Vein endothelial cell (primary cell): Measurements from ENCODE around the gene CTIF. TPM values are rescaled to one million over a fixed set of nuclear protein-coding genes. Genes with fewer than 3 reads are reported as not detected.

Experiments
- small RNA-seq: library from RNA; depleted of rRNA; stranded (forward); fragments of <200 nt; gene quantifications from one replicate; pipeline ENCODE3, GENCODE V24; 2012
- total RNA-seq: library from RNA; depleted of rRNA; stranded (reverse); fragments of >200 nt; gene quantifications from 2 replicates; pipeline ENCODE4 v1.2.3, GENCODE V29; 2012

Gene CTIF
- total RNA-seq = 27.0 and 32.3 TPM in 2 replicates

DNA sequence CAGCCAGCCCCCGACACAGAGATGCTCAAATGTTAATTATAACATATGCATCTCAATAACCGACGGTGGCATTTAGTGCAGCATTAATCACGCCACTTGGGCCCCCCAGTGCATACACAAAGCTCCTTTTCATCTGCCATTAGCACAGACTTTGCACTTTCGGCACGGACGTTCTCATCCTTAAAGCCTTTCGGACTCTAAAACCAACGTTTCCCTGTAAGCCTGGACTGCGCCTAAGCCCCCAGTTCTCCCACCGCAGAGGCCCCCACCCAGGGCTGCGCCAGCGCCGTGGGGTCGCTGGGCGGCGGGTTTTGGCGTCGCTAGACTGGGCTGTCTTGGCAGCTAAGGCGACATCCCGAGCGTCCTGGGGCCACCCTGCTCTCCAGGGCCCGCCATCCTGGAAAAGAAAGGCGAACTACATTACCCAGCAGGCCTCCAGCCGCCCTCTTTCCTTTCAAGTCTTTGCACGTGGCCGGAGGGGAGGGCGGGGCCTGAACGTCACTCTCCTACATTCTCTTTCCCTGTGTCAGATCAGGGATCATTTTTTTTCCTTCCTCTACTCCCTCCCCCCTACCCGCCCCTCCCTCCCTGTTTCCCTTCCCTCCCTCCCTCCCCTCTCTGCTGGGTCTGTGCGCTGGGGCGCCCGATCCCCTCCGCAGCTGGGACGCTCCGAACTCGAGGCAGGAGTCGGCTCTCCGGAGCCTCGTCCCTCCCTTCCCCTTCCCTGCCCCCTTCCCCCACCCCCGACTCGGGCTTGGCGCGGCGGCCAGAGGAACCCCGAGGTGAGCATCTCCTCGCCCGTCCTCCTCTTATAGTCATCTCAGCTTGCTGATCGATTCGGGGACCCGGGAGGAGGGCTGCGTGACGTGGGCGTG is at the start of gene CTIF:
TSS of gene CTIF (plus strand) at position 501 of the 875 bp plus-strand sequence. CDS start 80,535 bp downstream, outside the sequence.

Small RNA genes lying within 50 kb of the gene (small RNA-seq; reads per million reads assigned to genes)
- gene MIR4743 = not detected

Other genes starting within 250 kb of the CTIF start
- under 0.01 TPM in 1 of 2 replicates, not detected in the other for gene ZBTB7C, start 129.6 kb upstream of the CTIF start, total RNA-seq